ENCODE measurements around the gene TOR4A.

TOR4A gene

DNA sequence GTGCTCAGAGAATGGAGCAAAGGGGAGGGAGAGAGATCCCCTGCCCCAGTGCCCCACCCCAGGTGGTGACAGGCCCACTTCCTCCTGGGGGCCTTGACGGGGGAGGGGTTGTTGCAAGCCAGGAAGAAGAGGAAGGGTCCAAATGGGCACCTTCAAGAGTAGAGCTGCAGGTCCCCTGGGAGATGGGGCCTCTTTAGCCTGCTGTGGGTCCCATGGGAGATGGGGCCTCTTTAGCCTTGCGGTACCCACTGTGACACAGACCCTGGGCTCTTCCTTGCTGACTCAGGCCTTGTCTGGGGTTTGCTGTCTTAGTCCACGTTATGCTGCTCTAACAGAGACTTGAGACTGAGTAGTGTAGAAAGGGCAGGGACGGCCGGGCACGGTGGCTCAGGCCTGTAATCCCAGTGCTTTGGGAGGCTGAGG is 9.6 kb upstream of the TOR4A start:
- DNase-seq, result no peak
- H3K9me3 Mint-ChIP-seq, result no peaks in the 10 kb centered on the region
- H3K4me1 Mint-ChIP-seq, result peaks cover 28% of the 10 kb centered on the region
- H3K36me3 Mint-ChIP-seq, result peaks cover 38% of the 10 kb centered on the region
- H3K4me3 Mint-ChIP-seq, result no peak overlapping the region
- no peaks in the 10 kb centered on the region for H3K27me3 Mint-ChIP-seq
- H3K27ac Mint-ChIP-seq, result no peak overlapping the region
- CTCF ChIA-PET, result interaction anchor here (0.9 kb wide), 1 partner anchor 19 kb away, joined by 3 read pairs; no protein-coding TSS in a partner anchor

DNA sequence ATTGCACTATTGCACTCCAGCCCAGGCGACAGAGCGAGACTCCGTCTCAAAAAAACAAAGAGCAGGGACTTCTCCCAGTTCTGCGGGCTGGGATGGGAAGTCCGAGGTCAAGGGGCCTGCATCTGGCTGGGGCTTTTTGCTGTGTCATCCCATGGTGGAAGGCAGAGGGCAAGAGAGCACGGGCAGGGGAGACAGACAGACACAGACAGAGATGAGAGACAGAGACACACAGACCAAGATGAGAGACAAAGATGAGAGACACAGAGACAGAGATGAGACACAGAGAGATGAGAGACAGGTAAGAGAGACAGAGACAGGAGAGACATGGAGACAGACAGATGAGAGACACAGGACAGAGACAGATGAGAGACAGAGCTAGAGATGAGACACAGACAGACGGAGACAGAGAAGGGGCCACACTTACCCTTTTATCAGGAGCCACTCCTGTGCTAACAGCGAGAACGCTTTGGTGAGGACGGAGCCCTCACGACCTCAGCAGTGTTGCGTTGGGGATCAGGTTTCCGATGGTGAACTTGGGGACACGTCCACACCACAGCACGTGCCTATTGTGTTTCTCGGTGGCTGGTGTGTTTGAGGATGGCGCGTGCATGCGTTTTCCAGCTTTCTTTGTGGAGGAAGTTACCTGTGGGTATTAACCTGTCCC is 8.9 kb upstream of the TOR4A start:
- H3K27ac Mint-ChIP-seq, result no peak overlapping the region
- H3K36me3 Mint-ChIP-seq, result peaks cover 41% of the 10 kb centered on the region
- no peaks in the 10 kb centered on the region for H3K9me3 Mint-ChIP-seq
- no peaks in the 10 kb centered on the region for H3K27me3 Mint-ChIP-seq
- CTCF ChIA-PET, result interaction anchor here (1.2 kb wide), 1 partner anchor 18 kb away, joined by 3 read pairs; no protein-coding TSS in a partner anchor
- no peak overlapping the region for H3K4me3 Mint-ChIP-seq
- peaks cover 30% of the 10 kb centered on the region for H3K4me1 Mint-ChIP-seq
- no peak for DNase-seq

GRCh38 chr9:137269231-137269772 is 8.2 kb upstream of the TOR4A start:
- Mint-ChIP-seq H3K36me3 (peaks cover 36% of the 10 kb centered on the region), H3K9me3 (no peaks in the 10 kb centered on the region), H3K4me3 (no peak overlapping the region), H3K4me1 (peaks cover 30% of the 10 kb centered on the region), H3K27ac (no peak overlapping the region), H3K27me3 (no peaks in the 10 kb centered on the region)
- CTCF ChIA-PET, result interaction anchor here (1.2 kb wide), 1 partner anchor 17 kb away, joined by 3 read pairs; no protein-coding TSS in a partner anchor
- no peak for DNase-seq

DNA sequence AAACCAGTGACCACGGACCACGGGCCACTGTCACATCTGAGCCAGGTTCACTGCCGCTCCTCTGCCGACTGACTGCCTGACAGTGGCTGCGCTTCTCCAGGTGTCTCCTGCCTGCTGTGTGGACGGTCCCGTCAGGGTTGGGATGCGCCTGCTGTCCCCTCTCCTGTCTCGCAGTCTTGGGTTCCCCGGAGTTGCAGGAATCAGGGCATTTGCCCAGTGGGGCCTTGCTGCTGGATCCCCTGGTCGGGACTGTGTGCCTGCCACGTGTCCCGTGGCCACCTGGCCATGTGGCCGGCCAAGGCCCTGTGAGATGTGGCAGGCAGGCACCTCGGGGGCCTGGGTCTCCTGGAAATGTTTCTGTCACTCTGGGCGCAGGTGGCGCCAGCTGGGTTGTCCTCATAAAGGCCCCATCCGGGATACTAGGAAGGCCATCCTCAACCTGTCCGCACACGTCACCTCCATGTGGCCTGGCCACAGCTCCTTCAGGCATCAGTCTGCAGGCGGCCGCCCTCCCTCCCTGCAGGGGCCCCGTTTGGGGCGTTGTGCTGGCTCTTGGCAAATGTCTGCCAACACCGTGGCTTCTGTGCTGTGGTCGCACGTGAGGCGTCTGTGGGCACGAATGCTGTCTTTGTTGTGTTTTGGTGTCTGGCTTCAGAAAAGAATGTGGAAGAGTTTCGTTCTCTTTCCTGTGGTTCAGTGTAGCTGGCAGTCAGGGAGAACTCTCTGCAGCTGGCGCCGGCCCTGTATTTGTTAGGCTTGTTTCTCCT is 6.4 kb upstream of the TOR4A start:
- Mint-ChIP-seq H3K4me3 (no peak overlapping the region), H3K27ac (peak overlapping the region; percentile 59), H3K9me3 (no peaks in the 10 kb centered on the region), H3K36me3 (peaks cover 31% of the 10 kb centered on the region), H3K27me3 (peaks cover 10% of the 10 kb centered on the region), H3K4me1 (peaks cover 39% of the 10 kb centered on the region)
- CTCF ChIA-PET, result interaction anchor here (1.3 kb wide), 1 partner anchor 16 kb away, joined by 4 read pairs; no protein-coding TSS in a partner anchor
- peak; percentile 73 for DNase-seq

- CTCF ChIA-PET, result interaction anchor here (1.3 kb wide), 1 partner anchor 15 kb away, joined by 4 read pairs; no protein-coding TSS in a partner anchor
- H3K4me3 Mint-ChIP-seq, result no peak overlapping the region
- H3K4me1 Mint-ChIP-seq, result peaks cover 40% of the 10 kb centered on the region
- peaks cover 14% of the 10 kb centered on the region for H3K27me3 Mint-ChIP-seq
- H3K27ac Mint-ChIP-seq, result peak overlapping the region; percentile 59
- DNase-seq, result no peak
- H3K36me3 Mint-ChIP-seq, result peaks cover 31% of the 10 kb centered on the region
- H3K9me3 Mint-ChIP-seq, result no peaks in the 10 kb centered on the region
Observed at GRCh38 chr9:137271696-137272076, 5.8 kb upstream of the TOR4A start.

GRCh38 chr9:137272241-137273094 is 5.1 kb upstream of the TOR4A start:
- no peaks in the 10 kb centered on the region for H3K9me3 Mint-ChIP-seq
- H3K27ac Mint-ChIP-seq, result no peak overlapping the region
- H3K27me3 Mint-ChIP-seq, result peaks cover 22% of the 10 kb centered on the region
- H3K4me1 Mint-ChIP-seq, result peaks cover 44% of the 10 kb centered on the region
- CTCF ChIA-PET, result interaction anchor here (1.3 kb wide), 1 partner anchor 14 kb away, joined by 4 read pairs; no protein-coding TSS in a partner anchor
- H3K4me3 Mint-ChIP-seq, result no peak overlapping the region
- DNase-seq, result no peak
- peaks cover 31% of the 10 kb centered on the region for H3K36me3 Mint-ChIP-seq

GRCh38 chr9:137273095-137273490 is 4.4 kb upstream of the TOR4A start:
- peaks cover 27% of the 10 kb centered on the region for H3K27me3 Mint-ChIP-seq
- H3K4me3 Mint-ChIP-seq, result no peak overlapping the region
- no peak for DNase-seq
- peaks cover 45% of the 10 kb centered on the region for H3K4me1 Mint-ChIP-seq
- CTCF ChIA-PET, result no interaction called here
- no peak overlapping the region for H3K27ac Mint-ChIP-seq
- peaks cover 26% of the 10 kb centered on the region for H3K36me3 Mint-ChIP-seq
- H3K9me3 Mint-ChIP-seq, result no peaks in the 10 kb centered on the region

GRCh38 chr9:137273611-137274320 is 3.8 kb upstream of the TOR4A start:
- Mint-ChIP-seq H3K4me1 (peaks cover 42% of the 10 kb centered on the region), H3K36me3 (peaks cover 21% of the 10 kb centered on the region), H3K27me3 (peaks cover 27% of the 10 kb centered on the region), H3K4me3 (no peak overlapping the region), H3K9me3 (no peaks in the 10 kb centered on the region), H3K27ac (no peak overlapping the region)
- CTCF ChIA-PET, result interaction anchor here (0.8 to 1.1 kb wide), 2 partner anchors 12 to 57 kb away, joined by 3 to 5 read pairs; no protein-coding TSS in a partner anchor
- no peak for DNase-seq

DNA sequence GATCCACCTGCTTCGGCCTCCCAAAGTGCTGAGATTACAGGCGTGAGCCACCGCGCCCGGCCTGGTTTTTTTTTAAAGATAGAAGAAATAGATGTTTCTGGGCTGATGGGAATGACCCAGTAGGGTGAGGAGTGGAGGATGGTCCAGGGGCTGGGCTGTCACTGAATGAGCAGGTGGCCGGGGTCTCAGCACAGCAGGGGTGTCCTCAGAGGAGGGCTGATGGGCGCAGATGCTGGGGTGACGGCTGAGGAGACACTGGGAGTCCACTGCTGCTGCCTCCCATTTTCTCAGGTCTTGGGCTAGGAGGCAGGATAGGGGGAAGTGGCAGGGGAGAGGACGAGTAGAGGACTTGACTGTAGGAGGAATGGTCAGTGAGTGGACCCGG is 2.3 kb upstream of the TOR4A start:
- H3K9me3 Mint-ChIP-seq, result no peaks in the 10 kb centered on the region
- DNase-seq, result no peak
- H3K36me3 Mint-ChIP-seq, result peaks cover 10% of the 10 kb centered on the region
- H3K4me3 Mint-ChIP-seq, result no peak overlapping the region
- CTCF ChIA-PET, result no interaction called here
- H3K27ac Mint-ChIP-seq, result no peak overlapping the region
- peaks cover 34% of the 10 kb centered on the region for H3K27me3 Mint-ChIP-seq
- H3K4me1 Mint-ChIP-seq, result peaks cover 34% of the 10 kb centered on the region

- CTCF ChIA-PET, result no interaction called here
- DNase-seq, result no peak
- H3K27me3 Mint-ChIP-seq, result peaks cover 38% of the 10 kb centered on the region
- H3K4me1 Mint-ChIP-seq, result peaks cover 34% of the 10 kb centered on the region
- H3K4me3 Mint-ChIP-seq, result no peak overlapping the region
- H3K36me3 Mint-ChIP-seq, result peaks cover 10% of the 10 kb centered on the region
- H3K27ac Mint-ChIP-seq, result no peak overlapping the region
- no peaks in the 10 kb centered on the region for H3K9me3 Mint-ChIP-seq
Observed at GRCh38 chr9:137275588-137276472, 1.7 kb upstream of the TOR4A start.

GRCh38 chr9:137276473-137277328 is 825 bp upstream of the TOR4A start:
- Mint-ChIP-seq H3K36me3 (peaks cover 3% of the 10 kb centered on the region), H3K27me3 (peaks cover 40% of the 10 kb centered on the region), H3K4me3 (peak overlapping the region; percentile 50), H3K9me3 (no peaks in the 10 kb centered on the region), H3K27ac (peak overlapping the region; percentile 37), H3K4me1 (peaks cover 25% of the 10 kb centered on the region)
- no peak for DNase-seq
- CTCF ChIA-PET, result interaction anchor here (1.3 kb wide), 1 partner anchor 25 kb away, joined by 4 read pairs; the partner anchor contains the start of gene NRARP
